IPS-18c (cell line): ENCODE data around the gene FAM83E.
"Not testable (repeated sequence)": the region's sequence is repeated elsewhere in the genome, so short reads cannot be mapped to it uniquely, and the experiment has no call there.

ENCODE experiments used
- H3K4me3 ChIP-seq: 2 replicates; pipeline ENCODE4 v1.7.0; 2013; ENCODE audit warnings: low read depth, mild to moderate bottlenecking, low read length, moderate library complexity; ENCODE audit not compliant: insufficient read depth
- H3K9me3 ChIP-seq: one replicate; pipeline ENCODE4 v1.6.1; 2013; ENCODE audit warnings: mild to moderate bottlenecking, low read length, moderate library complexity; ENCODE audit not compliant: control insufficient read depth, insufficient read depth

Gene FAM83E

DNA sequence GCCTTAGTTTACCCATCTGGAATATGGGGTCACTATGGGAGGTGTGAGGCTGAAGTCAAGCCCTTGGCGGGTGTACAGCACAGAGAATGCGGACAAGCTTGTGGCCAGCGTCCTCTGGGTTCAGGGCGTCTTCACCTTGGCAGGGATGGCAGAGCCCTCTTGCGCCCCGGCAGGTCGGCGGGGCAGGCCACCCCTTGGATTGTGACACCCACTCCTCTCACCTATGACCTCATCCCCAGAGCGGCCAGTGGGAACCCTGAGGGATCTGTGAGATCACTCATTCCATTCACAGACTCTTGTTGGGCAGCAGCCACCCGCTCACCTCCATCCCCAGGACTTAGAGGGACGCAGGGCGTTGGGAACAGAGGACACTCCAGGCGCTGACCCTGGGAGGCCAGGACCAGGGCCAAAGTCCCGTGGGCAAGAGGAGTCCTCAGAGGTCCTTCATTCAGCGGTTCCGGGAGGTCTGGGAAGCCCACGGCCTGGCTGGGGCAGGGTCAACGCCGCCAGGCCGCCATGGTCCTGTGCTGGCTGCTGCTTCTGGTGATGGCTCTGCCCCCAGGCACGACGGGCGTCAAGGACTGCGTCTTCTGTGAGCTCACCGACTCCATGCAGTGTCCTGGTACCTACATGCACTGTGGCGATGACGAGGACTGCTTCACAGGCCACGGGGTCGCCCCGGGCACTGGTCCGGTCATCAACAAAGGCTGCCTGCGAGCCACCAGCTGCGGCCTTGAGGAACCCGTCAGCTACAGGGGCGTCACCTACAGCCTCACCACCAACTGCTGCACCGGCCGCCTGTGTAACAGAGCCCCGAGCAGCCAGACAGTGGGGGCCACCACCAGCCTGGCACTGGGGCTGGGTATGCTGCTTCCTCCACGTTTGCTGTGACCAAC lies 8.2 kb downstream of the FAM83E start, which contains the start of gene SPACA4:
Gene SPACA4, plus strand, starts transcription at position 280 of the 896 bp plus-strand sequence. Its CDS starts 237 bp downstream, at position 517.
- no peaks in the 10 kb centered on the region for H3K9me3 ChIP-seq
- H3K4me3 ChIP-seq, result no peak within 1 kb of the TSS

DNA sequence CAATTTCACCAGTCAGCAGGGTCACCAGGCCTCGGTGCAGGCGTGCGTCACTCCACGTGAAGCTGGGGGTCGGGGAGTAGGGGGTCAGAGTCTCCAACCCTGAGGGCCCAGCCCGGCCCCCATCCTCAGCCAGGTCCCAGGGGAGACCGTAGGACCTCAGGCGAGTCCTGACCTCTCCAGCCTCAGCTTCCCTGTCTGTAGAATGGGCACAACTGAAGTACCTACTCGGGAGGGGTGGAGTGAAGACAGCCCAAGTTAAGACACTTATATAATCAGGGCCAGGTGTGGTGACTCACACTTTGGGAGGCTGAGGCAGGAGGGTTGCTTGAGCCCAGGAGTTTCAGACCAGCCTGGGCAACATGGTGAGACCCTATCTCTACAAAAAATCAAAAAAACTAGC lies 11.0 kb downstream of the FAM83E start:
- no peaks in the 10 kb centered on the region for H3K9me3 ChIP-seq
- no peak overlapping the region for H3K4me3 ChIP-seq

DNA sequence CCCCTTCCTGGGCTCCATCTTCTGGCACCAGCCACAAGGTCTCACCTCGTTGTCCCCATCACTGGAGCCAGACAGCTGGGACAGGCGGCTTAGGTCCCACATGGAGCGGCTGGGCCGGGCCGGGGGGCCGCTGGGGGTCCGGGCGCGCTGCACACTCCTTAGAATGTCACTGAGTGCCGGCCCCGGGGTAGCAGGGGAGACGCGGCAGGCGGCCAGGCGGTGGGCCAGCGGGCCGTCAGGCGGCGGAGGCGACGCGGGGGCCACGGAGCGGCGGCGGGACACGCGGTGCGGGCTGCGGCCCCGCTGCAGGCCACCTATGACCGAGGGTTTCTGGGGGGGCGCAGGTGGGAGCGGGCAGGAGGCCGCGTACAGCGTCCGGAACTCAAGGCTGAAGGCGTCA lies 11.4 kb downstream of the FAM83E start:
- Histone ChIP-seq H3K4me3 (no peak overlapping the region), H3K9me3 (no peaks in the 10 kb centered on the region)

DNA sequence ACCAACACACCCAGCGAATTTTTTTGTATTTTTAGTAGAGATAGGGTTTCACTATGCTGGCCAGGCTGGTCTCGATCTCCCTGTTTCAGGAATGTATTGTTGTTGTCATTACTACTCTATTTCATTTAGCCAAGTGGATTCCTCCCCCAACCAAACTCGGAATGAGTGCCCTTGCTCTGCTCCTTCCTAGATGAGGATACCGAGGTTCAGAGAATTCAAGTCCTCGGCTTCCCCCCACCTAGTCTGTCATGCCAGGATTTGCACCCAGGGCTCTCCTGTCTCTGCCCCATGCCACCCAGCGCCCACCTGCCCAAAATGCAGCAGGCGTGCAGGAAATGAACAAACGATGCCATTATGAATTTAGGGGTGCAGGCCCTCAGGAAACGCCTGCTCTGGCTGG lies 11.9 kb downstream of the FAM83E start:
- H3K9me3 ChIP-seq, result no peaks in the 10 kb centered on the region
- no peak overlapping the region for H3K4me3 ChIP-seq

DNA sequence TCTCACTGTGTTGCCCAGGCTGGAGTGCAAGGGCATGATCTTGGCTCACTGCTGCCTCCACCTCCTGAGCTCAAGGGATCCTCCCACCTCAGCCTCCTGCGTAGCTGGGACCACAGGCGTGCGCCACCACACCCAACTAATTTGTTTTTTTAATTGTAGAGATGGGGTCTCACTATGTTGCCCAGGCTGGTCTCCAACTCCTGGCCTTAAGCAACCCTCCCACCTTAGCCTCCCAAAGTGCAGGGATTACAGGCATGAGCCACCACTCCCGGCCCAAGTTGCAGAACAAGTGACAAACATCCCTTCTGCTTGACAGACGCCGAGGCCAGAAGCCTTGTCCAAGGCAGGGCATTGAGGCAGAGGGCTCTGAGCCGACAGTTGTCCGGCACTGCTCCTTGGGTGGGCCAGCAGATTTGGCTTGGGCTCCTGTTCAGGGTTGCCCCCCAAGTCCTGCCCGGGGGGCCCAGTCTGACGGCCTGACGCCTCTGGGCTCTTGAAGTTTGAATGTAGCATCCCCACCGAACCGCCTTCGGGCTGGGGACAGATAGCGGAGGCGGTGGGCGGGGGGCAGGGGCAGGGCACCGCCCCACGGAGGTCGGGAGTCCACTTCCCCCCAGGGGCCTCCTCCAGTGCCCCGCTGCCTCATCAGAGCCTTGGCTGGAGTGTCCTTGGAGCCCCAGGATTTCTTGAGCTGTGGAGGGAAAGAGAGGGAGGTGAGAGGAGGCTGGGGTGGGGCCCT lies 14.0 kb downstream of the FAM83E start:
- H3K9me3 ChIP-seq, result no peaks in the 10 kb centered on the region
- H3K4me3 ChIP-seq, result no peak overlapping the region

DNA sequence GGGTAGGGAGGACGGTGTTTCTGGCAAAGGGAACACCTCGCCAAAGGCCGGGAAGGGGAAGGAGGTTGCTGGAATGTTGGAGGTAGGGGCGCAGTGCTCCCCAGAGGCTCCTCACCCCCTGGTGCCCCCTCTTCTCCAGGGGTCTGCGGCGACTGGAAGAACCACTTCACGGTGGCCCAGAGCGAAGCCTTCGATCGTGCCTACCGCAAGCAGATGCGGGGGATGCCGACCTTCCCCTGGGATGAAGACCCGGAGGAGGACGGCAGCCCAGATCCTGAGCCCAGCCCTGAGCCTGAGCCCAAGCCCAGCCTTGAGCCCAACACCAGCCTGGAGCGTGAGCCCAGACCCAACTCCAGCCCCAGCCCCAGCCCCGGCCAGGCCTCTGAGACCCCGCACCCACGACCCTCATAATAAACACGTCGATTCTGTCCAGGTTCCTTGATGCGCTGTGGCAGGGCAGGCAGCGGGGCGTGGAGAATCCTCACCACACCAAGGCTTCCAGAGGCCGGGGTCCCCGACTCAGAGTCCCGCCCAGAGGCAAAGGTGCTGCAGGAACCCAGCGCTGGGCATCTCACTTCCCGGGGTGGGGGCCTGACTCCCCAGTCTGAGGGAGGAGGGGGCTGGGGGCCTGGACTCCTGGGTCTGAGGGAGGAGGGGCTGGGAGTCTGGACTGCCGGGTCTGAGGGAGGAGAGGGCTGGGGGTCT lies 15.7 kb downstream of the FAM83E start:
- Histone ChIP-seq H3K9me3 (no peaks in the 10 kb centered on the region), H3K4me3 (no peak overlapping the region)

DNA sequence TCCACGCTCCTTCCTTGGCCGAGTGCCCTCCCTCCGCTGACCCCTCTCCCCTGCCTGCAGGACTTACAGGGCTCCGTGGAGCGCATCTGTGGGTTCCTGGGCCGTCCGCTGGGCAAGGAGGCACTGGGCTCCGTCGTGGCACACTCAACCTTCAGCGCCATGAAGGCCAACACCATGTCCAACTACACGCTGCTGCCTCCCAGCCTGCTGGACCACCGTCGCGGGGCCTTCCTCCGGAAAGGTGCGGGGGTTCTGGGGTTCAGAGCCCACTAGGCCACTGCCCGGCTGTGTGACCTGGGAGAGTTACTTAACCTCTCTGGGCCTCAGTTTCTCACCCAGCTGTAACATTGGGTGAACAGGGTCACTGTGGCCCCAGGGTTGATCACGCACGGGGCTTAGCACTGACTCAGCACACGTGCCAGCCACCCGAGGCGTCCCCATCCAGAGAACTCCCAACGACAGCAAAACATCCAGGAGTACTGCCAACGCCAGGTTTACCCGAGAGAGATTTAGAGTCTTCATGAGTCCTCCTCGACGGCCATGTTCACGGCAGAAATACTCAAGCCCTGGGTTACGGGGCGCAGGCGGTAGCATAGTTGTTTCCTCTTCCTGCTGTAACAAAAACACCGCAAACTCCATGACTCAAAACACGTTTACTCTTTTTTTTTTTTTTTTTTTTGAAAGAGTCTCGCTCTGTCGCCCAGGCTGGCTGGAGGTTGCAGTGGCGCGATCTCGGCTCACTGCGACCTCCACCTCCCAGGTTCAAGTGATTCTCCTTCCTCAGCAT lies 18.0 kb downstream of the FAM83E start:
- no peak overlapping the region for H3K4me3 ChIP-seq

DNA sequence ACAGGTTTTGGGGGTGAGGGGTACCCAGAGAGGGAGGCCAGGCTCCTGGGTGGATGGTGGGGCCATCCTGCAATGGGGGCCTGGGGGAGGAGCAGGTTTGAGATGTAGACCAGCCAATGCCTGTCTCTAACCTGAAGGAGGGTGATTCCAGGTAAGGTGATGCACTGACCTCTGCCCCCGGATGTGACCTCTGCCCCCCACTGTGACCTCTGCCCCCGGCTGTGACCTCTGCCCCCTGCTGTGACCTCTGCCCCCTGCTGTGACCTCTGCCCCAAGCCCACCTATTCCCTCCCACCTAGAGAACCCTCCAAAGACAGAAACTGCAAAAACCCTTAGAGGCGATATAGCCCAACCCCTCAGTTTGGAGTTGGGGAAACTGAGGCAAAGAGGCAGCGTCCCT lies 18.6 kb downstream of the FAM83E start:
- no peak overlapping the region for H3K4me3 ChIP-seq
- no peaks in the 10 kb centered on the region for H3K9me3 ChIP-seq

More for the DNA sequence above, 18.0 kb downstream of the FAM83E start:
- no peaks in the 10 kb centered on the region for H3K9me3 ChIP-seq

DNA sequence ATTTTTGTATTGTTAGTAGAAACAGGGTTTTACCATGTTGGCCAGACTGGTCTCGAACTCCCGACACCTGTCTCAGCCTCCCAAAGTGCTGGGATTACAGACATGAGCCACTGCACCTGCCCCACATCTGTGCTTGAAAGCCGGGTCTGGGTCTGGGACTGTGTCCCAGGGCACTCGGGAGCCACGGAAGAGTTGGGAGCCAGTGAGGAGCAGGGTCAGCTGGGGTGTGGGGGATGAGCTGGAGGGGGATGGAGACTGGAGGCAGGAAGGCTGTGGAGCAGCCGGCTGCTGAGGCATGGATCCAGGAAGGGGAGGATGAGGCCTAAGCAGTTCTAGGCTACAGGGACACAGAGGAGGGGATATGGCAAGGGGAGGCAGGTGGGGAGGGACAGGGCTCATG lies 19.0 kb downstream of the FAM83E start:
- Histone ChIP-seq H3K9me3 (no peaks in the 10 kb centered on the region), H3K4me3 (no peak overlapping the region)

DNA sequence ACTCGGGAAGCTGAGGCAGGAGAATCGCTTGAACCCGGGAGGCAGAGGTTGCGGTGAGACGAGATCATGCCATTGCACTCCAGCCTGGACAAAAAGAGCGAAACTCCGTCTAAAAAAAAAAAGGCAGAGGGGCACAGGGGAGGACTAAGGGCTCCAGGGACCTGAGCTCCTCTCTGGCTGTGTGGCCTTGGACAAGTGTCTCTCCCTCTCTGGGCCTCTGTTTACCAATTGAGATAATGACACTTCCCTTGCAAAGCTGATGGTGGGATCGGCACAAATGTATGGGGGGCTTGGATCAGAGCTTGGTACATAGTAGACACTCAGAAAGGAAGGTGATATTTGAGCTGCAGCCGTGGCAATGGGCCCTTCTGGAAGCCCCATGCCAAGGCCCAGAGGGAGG lies 19.7 kb downstream of the FAM83E start:
- Histone ChIP-seq H3K9me3 (no peaks in the 10 kb centered on the region), H3K4me3 (no peak overlapping the region)

DNA sequence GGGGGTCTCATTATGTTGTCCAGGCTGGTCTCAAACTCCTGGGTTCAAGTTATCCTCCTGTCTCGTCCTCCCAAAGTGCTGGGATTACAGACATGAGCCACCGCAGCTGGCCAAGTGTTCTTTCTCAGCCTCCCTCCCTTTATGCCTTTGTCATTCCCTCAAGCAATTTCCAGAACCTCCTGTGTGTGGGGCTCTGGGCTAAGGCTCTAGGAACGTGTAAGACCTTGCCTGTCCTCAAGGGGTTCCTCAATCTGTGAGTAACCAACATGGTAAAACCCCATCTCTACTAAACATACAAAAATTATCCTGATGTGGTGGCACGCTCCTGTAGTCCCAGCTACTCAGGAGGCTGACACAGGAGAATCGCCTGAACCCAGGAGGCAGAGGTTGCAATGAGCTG lies 23.9 kb downstream of the FAM83E start:
- Histone ChIP-seq H3K4me3 (no peak overlapping the region), H3K9me3 (no peaks in the 10 kb centered on the region)

DNA sequence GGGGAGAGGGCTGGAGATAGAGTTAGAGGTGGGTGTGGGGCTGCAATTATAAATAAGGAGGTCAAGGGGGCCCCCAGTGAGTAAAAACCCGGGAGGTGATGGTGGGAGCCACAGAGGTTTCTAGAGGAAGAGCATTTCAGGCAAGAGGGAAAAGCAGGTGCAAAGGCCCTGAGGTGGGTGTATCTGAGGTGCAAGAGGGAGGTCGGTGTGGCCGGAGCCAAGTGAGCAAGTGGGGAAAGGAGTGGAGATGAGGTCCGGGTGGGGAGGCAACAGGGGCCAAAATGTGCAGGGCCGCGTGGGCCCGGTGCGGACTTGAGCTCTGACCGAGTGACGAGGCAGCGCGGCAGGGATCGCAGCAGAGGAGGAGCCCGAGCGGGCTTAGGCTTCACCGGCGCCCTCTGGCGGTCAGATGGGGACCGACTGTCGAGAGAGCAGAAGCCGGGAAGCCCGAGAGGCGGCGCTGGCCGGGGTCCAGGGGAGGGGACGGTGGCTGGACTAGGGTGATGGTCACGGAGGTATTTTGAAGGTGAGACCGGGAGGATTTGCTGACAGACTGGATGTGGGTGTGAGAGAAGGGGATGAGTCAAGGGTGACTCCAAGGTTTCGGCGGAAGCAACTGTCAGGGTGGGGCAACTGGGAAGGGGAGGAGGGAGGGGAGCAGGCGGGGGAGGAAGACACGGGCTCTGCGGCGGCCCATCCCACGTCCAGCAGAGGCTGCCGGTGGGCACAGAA lies 26.0 kb downstream of the FAM83E start:
- H3K4me3 ChIP-seq, result peak overlapping the region; percentile 35; the same call in 1 of the 2 replicates
- no peaks in the 10 kb centered on the region for H3K9me3 ChIP-seq

DNA sequence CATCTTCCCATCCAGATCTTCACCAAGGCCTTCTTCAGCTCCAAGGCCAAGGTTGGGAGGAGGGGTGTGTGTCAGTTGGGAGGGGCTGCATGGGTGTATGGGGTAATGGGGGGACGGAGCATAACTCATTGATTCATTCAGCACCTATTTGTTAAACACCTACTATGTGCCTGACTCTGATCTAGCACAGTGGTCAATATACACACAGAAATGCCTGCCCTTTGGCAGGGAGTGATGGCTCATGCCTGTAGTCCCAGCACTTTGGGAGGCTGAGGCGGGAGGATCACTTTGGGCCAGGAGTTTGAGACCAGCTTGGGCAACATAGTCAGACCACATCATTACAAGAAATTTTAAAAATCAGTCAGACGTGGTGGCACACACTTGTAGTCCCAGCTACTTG lies 27.5 kb downstream of the FAM83E start:
- Histone ChIP-seq H3K9me3 (no peaks in the 10 kb centered on the region), H3K4me3 (no peak overlapping the region)

DNA sequence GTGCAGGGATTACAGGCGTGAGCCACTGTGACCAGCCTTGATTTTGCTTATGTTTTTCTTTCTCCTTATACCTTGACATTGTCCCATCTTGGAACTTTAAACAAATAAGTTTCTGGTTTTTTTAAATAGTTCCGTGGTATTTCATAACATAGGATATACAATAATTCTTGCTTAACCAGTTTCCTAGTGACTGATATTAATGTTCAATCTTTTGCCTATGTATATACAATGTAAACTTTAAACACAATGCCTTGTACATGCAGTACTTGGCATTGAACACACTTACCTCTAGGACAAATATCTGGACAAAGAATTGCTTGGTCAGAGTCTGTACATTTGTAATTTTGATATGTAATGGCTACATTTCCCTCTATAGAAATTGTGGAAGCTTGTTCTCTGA lies 32.7 kb downstream of the FAM83E start:
- H3K4me3 ChIP-seq, result no peak overlapping the region
- no peaks in the 10 kb centered on the region for H3K9me3 ChIP-seq

DNA sequence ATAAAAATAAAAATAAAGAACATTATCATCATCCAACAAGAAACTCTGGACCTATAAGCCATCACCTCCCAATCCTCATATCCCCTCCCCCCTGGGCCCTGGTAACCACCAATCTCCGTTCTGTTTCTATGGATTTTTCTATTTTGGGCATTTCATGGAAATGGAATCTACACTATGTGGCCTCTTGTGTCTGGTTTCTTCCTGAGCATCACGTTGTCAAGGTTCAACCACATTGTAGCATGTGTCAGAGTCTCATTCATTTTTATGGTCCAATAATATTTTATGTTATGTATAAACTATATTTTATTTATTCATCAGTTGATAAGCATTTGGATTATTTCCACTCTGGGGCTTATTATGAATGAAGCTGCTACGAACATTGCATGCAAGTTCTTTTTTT lies 36.0 kb downstream of the FAM83E start:
- no peak overlapping the region for H3K4me3 ChIP-seq
- H3K9me3 ChIP-seq, result no peaks in the 10 kb centered on the region

DNA sequence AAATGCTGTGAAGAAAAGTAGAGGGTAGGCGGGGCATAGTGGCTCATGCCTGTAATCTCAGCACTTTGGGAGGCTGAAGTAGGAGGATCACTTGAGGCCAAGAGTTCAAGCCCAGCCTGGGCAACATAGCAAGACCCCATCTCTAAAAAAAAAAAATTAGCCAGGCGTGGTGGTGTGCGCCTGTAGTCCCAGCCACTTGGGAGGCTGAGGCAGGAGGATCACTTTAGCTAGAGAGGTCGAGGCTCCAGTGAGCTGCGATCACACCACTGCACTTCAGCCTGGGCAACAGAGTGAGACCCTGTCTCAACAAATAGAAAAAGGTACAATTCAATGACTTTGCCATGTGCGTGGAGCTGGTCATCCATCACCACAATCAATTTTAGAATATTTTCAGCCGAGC lies 37.0 kb downstream of the FAM83E start:
- H3K4me3 ChIP-seq, H3K9me3 ChIP-seq: not testable (repeated sequence)
